GM12874 (cell line): ENCODE results near the gene KIZ.

Source experiments
- TF ChIP-seq, protein P1 (sequence below): IDR thresholded peaks from 2 replicates; pipeline ENCODE4 v1.5.1; 2011; ENCODE audit warnings: low read depth, mild to moderate bottlenecking, control low read depth, low read length, moderate library complexity; ENCODE audit not compliant: insufficient read depth

Gene KIZ

DNA sequence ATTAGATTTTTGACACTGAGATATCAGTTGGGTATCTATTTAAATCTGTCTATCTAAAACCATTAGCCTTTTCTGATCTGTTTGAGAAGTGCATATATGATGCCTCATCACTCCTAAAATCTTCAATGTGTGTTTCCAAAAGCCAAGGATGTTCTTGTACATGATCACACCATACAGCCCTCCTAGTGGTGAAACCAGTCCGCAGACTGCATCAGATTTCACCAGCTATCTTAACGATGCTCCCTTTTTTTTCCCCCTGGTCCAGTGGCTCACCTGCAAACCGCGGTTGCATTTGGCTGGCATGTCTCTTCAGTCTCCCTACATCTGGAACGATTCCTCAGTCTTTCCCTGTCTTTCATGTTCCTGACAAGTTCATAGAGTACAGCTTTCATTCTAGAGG, 4.0 kb downstream of the KIZ start:
- TF ChIP-seq, protein P1, sequence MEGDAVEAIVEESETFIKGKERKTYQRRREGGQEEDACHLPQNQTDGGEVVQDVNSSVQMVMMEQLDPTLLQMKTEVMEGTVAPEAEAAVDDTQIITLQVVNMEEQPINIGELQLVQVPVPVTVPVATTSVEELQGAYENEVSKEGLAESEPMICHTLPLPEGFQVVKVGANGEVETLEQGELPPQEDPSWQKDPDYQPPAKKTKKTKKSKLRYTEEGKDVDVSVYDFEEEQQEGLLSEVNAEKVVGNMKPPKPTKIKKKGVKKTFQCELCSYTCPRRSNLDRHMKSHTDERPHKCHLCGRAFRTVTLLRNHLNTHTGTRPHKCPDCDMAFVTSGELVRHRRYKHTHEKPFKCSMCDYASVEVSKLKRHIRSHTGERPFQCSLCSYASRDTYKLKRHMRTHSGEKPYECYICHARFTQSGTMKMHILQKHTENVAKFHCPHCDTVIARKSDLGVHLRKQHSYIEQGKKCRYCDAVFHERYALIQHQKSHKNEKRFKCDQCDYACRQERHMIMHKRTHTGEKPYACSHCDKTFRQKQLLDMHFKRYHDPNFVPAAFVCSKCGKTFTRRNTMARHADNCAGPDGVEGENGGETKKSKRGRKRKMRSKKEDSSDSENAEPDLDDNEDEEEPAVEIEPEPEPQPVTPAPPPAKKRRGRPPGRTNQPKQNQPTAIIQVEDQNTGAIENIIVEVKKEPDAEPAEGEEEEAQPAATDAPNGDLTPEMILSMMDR: no peak

DNA sequence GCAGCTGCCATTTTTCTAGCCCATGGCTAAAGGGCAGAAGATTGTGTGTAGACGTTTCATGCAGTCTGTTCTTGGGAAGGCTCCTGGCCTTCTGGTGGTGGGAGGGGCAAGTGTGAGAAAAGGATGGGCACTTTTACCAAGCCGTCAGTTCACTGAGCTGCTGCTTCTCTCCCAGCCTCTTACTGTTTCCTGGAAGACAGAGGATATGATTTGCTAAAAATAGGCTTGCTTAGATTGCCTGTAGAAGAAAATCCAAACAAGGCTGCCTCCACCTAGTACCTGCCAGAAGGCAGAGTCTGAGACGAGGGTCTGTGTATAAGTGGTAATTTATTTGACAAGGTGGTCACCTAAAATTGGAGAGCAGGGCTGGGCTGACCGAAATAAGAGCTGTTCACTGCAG, 7.5 kb downstream of the KIZ start:
- TF ChIP-seq, protein P1: no peak

DNA sequence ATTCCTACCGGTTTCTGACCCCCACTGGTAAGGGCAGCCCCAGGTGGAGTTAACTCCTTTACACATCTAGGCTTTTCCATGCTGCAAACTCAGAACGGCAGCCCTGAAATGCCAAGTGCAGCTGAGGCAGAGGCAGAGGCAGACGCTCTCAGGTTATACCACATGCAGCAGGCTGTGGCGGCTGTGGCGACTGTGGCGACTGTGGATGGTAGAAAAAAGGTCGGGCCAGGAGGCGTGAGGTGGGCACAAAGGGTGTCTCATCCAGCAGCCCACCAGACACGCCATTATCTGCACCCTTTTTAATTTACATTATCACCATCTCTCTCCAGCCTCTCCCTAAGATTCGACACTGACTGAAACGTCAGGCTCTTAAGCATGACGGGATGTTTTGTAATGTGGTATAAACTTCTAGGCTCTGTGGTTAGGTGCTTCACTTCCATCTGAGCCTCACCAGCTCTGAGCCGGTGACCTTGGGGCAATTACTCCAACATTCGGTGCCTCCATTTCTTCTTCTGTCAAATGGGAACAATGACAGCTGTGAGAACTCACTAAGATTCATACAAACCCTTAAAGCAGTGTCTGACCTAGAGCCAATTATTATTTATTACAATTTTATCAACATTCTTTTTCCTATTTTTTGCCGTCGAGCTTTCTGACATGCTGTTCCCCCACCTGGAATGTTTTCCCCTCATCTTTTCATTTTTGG, 8.2 kb downstream of the KIZ start:
- TF ChIP-seq, protein P1: no peak

DNA sequence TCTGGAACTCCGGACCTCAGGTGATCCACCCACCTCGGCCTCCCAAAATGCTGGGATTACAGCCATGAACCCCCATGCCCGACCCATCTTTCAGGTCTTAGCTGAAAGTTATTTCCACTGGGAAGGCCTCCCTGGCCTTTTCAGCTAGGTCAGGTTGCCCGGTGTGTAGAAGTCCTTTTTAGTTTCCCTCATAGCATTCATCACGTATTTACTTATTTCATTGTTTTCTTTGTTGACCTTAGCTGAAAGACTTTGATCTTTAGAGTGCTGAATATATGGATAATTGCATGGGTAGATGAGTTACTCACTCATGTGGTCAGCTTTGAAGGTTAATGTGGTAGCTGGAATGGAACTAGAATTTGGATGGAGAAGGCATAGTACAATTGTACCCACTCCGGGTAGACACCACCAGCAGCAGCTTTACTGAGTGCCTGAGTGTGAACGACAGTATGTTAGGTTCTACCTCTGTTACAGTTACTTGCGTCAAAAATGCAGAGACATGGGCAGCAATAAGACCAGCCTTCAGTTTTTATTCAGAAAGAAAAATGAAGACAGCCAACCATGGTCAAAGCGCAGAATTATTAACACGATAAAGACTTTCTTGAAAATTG, 9.1 kb downstream of the KIZ start:
- TF ChIP-seq, protein P1: no peak

DNA sequence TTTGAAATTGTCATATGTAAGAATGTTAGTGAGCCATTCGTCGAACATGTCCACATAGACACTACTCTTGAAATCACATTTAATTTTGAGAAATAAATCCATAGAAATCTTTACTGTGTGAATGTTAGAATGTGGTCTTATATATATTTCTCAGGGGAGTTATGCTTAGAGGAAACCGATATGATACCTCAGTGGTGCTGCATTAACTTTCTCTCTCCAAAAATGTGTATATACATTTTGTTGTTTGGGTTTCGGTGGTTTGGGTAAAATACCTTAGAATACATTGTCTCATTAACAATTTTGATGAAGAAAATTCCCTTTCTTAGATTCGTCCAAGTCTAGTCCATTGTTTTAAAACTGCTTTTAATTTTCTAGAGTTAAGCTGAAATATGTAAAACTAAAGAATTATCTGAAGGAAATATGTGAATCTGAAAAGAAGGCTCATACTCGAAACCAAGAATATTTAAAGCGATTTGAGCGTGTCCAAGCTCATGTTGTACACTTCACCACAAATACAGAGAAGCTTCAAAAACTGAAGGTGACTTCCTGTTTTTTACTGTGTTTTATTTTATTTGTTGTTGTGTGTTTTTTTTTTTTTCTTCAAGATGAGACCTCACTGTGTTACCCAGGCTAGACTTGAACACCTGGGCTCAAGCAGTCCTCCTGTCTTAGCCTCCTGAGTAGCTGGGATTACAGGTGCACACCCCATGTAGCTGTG, 10.3 kb downstream of the KIZ start:
- TF ChIP-seq, protein P1: no peak

DNA sequence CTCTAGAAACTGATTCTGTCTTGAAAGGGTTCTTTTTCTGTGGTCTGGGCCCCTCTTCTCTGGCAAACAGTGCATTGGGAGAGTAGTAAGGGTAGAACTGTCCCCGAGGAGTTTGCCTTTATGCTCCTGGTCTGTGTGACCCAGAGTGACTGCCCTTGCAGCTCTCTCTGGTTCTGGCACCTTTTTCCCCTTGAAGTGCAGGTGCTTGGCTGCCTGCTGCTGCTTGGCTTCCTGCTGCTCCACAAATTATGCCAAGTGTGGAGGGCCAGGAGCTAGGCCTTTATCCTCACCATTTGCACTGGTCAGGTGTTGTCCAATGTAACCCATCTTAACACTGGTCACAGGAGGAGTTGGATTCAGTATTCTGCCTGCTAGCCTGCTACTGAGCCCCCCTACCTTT, 11.2 kb downstream of the KIZ start:
- TF ChIP-seq, protein P1: no peak

DNA sequence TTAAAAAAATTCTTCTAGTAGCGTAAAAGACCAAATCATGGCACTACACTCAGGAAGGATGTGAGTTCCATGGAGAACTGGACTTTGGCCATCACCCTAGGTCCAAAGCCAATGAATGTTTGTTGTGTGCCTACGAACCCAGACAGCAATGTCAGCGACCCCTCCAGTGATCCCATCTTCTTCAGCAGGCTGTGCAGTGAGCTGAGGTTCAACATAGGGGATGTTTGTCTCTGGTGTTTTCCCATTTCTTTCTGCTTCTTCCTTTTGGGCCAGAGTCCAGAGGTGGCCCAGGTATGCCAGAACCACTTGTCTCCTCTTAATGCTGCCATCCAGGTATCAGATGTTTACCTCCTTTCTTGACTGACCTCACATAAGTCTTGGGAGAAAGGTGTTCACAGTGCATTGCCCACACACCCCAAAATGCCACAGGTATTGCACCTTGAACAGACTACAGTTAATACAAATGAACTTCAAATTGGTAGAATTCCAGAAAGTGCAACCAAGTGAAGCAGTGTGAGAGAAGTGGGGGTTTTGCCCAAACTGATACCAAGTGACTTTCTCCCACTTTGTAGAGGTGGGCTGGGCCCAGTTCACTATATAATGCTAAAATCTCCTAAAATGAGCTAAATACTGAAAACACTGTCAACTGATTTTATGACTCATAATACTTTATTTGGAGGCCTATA, 14.1 kb downstream of the KIZ start:
- TF ChIP-seq, protein P1: no peak
